Fibroblast of the aortic adventitia (primary cell): ENCODE results near the gene PTH2R. TPM values are rescaled to one million over a fixed set of nuclear protein-coding genes. Genes with fewer than 3 reads are reported as not detected.

Source experiments
- DNase-seq: peaks from one replicate; pipeline ENCODE4 v3.0.0-alpha.2; 2010; ENCODE audit warnings: low read depth
- H3K4me3 ChIP-seq: 2 replicates; pipeline ENCODE4 v1.5.1; 2011; ENCODE audit warnings: low read depth, mild to moderate bottlenecking, control low read depth, low read length, moderate library complexity
- CTCF ChIP-seq: IDR thresholded peaks from 2 replicates; pipeline ENCODE4 v1.5.1; 2011; ENCODE audit warnings: mild to moderate bottlenecking, low read length, control low read depth, inconsistent platforms; ENCODE audit not compliant: insufficient read depth
- total RNA-seq: library from RNA; depleted of rRNA; stranded (reverse); fragments of >200 nt; gene quantifications from 2 replicates; pipeline ENCODE4 v1.2.3, GENCODE V29; 2012; ENCODE audit warnings: low replicate concordance

Gene PTH2R
- total RNA-seq, 1 donor, result not detected

- no peak overlapping the region for H3K4me3 ChIP-seq
- DNase-seq, result no peak
- no peak for TF ChIP-seq CTCF
Measured at GRCh38 chr2:208488686-208489564, 82.3 kb downstream of the PTH2R start.

GRCh38 chr2:208489687-208490086 is 83.1 kb downstream of the PTH2R start:
- TF ChIP-seq CTCF, result no peak

DNA sequence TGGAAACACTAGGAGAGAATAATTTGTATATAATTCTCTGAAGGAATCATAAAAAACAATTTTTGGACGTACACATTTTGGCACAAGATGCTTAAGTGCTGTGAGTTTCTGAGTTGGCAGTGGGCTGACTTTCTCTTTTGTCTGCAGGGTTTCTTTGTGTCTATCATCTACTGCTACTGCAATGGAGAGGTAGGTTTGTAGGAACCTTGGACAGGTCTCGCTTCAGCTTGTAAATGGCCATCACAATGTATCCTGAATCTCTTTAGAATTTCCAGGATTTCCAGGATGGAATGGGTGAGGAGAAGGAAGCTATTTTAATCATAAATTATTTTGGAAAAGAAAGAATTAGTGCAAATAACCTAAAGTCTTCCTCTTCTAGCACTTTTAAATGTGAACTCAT is 83.9 kb downstream of the PTH2R start:
- no peak for DNase-seq
- no peak overlapping the region for H3K4me3 ChIP-seq
- no peak for TF ChIP-seq CTCF

More at GRCh38 chr2:208489687-208490086, 83.1 kb downstream of the PTH2R start:
- H3K4me3 ChIP-seq, result no peak overlapping the region
- DNase-seq, result no peak

DNA sequence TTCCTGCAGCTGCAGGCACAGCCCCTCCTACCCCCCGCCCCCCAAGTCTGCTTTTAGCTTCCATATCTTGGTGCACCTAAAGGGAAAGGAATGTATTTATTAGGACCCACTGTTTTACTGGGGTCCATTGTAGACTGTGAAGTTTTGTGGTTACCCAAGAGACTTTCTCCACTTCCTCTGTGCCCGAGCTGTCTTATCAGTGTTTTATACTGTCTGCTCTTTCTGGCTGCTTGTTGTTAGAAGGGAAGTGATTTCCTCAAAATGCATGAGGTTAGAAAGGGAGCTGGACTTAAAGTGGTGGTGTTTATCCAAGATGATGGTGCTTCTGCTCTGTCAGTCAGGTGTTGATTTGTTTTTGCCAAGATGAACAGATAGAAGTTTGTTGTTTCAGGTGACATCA is 85.0 kb downstream of the PTH2R start:
- H3K4me3 ChIP-seq, result no peak overlapping the region
- no peak for TF ChIP-seq CTCF
- no peak for DNase-seq

- no peak overlapping the region for H3K4me3 ChIP-seq
- no peak for TF ChIP-seq CTCF
Measured at GRCh38 chr2:208492069-208492468, 85.5 kb downstream of the PTH2R start.

GRCh38 chr2:208493186-208493585 is 86.6 kb downstream of the PTH2R start:
- DNase-seq, result no peak
- H3K4me3 ChIP-seq, result no peak overlapping the region
- TF ChIP-seq CTCF, result no peak

More at GRCh38 chr2:208492069-208492468, 85.5 kb downstream of the PTH2R start:
- DNase-seq, result no peak
